ENCODE results near the gene ABCA6. TPM values are rescaled to one million over a fixed set of nuclear protein-coding genes. Genes with fewer than 3 reads are reported as not detected.

Gene ABCA6
- total and polyA plus RNA-seq, 9 of the 15 experiments (the other 6 are each of a cell fraction or from before 2014, with no cell fraction given) = 0.06 to 0.73 (median 0.15) TPM

- intact Hi-C loops (cut with micrococcal nuclease) = no loop called here
- in situ Hi-C loops (cut with MboI) = no loop called here
- no peaks in the 10 kb centered on the region for H4K20me1 ChIP-seq (replicated peaks; ENCODE audit: control insufficient read depth, insufficient read depth, low read length)
- WGBS (ENCODE audit: insufficient coverage, low coverage, missing lambda C conversion rate) = 31% methylated on average over 2 of the region's 2 CpGs
- no TSS peak for BruUV-seq (replicated peaks)
- ATAC-seq (no peak), DNase-seq (ENCODE audit: extremely low read depth in 1 of 4, low spot score in 3 of 4) (no peak), FAIRE-seq (peak; percentile 29)
- no peaks in the 10 kb centered on the region for H3K27me3 ChIP-seq (ENCODE audit: control insufficient read depth in 2 of 2, insufficient read depth in 2 of 2, low read length in 2 of 2)
- no peak within 1 kb of the TSS for H3K27ac ChIP-seq (ENCODE audit: extremely low read depth, low read depth, low read length)
- H3K9me1 ChIP-seq (ENCODE audit: control insufficient read depth, insufficient read depth, low read length) = no peaks in the 10 kb centered on the region
- no peak within 1 kb of the TSS for H3K4me2 ChIP-seq (ENCODE audit: insufficient read depth, low read length)
- no peak within 1 kb of the TSS for H3K4me3 ChIP-seq
- H2AFZ ChIP-seq (ENCODE audit: low read depth, low read length) = peak within 1 kb of the TSS; percentile 56; the same call in 1 of the 2 replicates
- H3K9ac ChIP-seq (ENCODE audit: insufficient read depth in 1 of 2, low read depth in 2 of 2, low read length in 2 of 2) = no peak within 1 kb of the TSS
- no peaks in the 10 kb centered on the region for H3K79me2 ChIP-seq (ENCODE audit: control insufficient read depth, insufficient read depth, low read length)
- TF ChIP-seq POLR2B (IDR thresholded peaks at IDR 0.05; ENCODE audit: low read depth, partially characterized antibody) (no peak), NR4A1 (CRISPR knock-in tag; IDR thresholded peaks at IDR 0.05) (no peak), NR4A1 (tag; IDR thresholded peaks at IDR 0.05) (no peak), MEF2A (IDR thresholded peaks at IDR 0.05; ENCODE audit: control insufficient read depth, low read depth, low read length) (no peak), MYC (IDR thresholded peaks at IDR 0.05; ENCODE audit: low read depth, low read length) (no peak), MYC (CRISPR knock-in tag; IDR thresholded peaks at IDR 0.05; ENCODE audit: borderline replicate concordance, low read depth) (no peak), SLC30A9 (CRISPR knock-in tag; IDR thresholded peaks at IDR 0.05) (no peak), IRF1 (CRISPR knock-in tag; IDR thresholded peaks at IDR 0.05; ENCODE audit: borderline replicate concordance) (no peak), YY1 (IDR thresholded peaks at IDR 0.05; ENCODE audit: borderline replicate concordance in 1 of 3, control insufficient read depth in 1 of 3, extremely low read depth in 1 of 3, insufficient read depth in 3 of 3, insufficient read length in 1 of 3, insufficient replicate concordance in 2 of 3, low read depth in 1 of 3, low read length in 2 of 3) (no peak), ZNF740 (CRISPR knock-in tag; IDR thresholded peaks at IDR 0.05) (no peak), ZNF740 (tag; IDR thresholded peaks at IDR 0.05) (no peak), GATAD2B (IDR thresholded peaks at IDR 0.05; ENCODE audit: borderline replicate concordance) (no peak), ATF4 (CRISPR knock-in tag; IDR thresholded peaks at IDR 0.05) (no peak), ARID3B (CRISPR knock-in tag; IDR thresholded peaks at IDR 0.05; ENCODE audit: borderline replicate concordance) (no peak), MTF1 (CRISPR knock-in tag; IDR thresholded peaks at IDR 0.05; ENCODE audit: borderline replicate concordance) (no peak), ERF (CRISPR knock-in tag; IDR thresholded peaks at IDR 0.05) (no peak)
- ChIA-PET CTCF (ENCODE audit: low intra/inter-chr PET ratio) (no interaction called here), POLR2A (no interaction called here)
- H3K36me3 ChIP-seq (ENCODE audit: control insufficient read depth, insufficient read depth, low read length) = no peaks in the 10 kb centered on the region
- H3K4me1 ChIP-seq (replicated peaks in 1 of 2; ENCODE audit: control insufficient read depth in 2 of 2, insufficient read depth in 2 of 2, low read length in 2 of 2) = peaks cover 3 to 4% of the 10 kb centered on the region in 2 experiments; a peak in 1 of 5 replicates
- H3K9me3 ChIP-seq (replicated peaks; ENCODE audit: control insufficient read depth, insufficient read depth, low read depth, low read length) = no peaks in the 10 kb centered on the region
These were observed 80.9 kb downstream of the ABCA6 start, which contains the start of gene ABCA9 for GRCh38 chr17:69060822-69061221. ABCA9 (minus strand) TSS chr17:69060927; CDS start chr17:69051126, 9,801 bp downstream.

Data from K562 (cell line).